Caki2 (cell line): ENCODE data around the gene SLC4A2. TPM values are rescaled to one million over a fixed set of nuclear protein-coding genes. Genes with fewer than 3 reads are reported as not detected.
"Not testable (repeated sequence)": the region's sequence is repeated elsewhere in the genome, so short reads cannot be mapped to it uniquely, and the experiment has no call there.

Experiments
- DNase-seq: peaks from one replicate; pipeline ENCODE4 v3.0.0-alpha.2; 2015; ENCODE audit warnings: low read depth
- in situ Hi-C: cut with HindIII; loops from 2 replicates; pipeline ENCODE4 v1.10.0; 2016; ENCODE audit warnings: low sequenced_read_pairs, low pct_unique_long_range_greater_than_20kb, mixed read lengths
- total RNA-seq: library from RNA; depleted of rRNA; stranded (reverse); fragments of >200 nt; shearing (Covaris generic); gene quantifications from 2 replicates; pipeline ENCODE4 v1.2.3, GENCODE V29; 2014; ENCODE audit warnings: low replicate concordance

SLC4A2 gene
- total RNA-seq, 1 experiment from 2014 or later: 237 TPM

DNA sequence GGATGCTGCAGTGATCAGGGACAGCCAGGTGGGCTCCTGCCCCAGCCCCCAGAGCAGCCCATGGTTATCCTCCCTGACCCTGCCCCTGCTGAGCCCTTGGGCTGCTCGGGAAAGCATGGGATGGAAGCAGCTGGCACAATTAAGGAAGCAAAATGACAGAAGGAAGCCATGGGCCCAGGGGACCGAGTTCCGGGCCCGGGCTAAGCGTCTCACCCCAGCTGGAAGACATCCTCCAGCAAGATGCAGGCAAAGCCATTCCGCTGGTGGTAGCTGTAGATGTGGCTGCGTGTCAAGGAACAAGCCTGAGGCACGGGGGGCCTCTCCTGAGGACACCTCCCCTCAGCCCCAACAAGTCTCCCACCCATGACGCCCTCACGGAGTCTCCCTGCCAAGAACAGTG, 36.2 kb upstream of the SLC4A2 start:
- no peak for DNase-seq
- in situ Hi-C loops: no loop called here

DNA sequence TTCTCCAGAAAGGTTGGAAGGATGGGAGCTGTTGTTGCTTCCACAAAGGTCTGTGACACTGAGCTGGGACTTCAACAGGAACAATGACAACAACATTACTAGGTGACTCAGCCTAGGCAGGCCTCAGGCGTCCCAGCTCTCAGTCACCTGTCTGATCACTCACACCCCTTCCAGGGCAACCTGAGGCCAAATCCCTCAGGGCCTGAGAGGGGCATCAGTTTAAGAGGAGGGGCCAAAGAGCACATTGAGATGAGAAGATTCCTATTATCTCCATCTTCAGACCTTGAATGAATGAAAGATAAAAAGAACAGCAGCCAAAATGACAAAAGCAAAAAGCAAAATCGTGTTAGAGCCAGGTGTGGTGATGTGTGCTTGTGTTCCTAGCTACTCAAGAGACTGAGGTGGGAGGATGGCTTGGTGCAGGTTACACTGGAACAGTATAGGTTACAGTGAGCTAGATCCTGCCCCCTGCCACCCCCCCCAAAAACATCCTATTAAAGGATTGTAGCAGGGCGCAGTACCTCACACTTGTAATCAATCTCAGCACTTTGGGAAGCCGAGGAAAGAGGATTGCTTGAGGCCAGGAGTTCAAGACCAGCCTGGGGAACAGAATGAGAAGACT, 34.8 kb upstream of the SLC4A2 start, which contains the start of gene ATG9B:
TSS of gene ATG9B (minus strand) at position 60 of the 622 bp plus-strand sequence. CDS start 71 bp downstream, outside the sequence.
- in situ Hi-C loops: no loop called here
- peak; percentile 62 for DNase-seq

DNA sequence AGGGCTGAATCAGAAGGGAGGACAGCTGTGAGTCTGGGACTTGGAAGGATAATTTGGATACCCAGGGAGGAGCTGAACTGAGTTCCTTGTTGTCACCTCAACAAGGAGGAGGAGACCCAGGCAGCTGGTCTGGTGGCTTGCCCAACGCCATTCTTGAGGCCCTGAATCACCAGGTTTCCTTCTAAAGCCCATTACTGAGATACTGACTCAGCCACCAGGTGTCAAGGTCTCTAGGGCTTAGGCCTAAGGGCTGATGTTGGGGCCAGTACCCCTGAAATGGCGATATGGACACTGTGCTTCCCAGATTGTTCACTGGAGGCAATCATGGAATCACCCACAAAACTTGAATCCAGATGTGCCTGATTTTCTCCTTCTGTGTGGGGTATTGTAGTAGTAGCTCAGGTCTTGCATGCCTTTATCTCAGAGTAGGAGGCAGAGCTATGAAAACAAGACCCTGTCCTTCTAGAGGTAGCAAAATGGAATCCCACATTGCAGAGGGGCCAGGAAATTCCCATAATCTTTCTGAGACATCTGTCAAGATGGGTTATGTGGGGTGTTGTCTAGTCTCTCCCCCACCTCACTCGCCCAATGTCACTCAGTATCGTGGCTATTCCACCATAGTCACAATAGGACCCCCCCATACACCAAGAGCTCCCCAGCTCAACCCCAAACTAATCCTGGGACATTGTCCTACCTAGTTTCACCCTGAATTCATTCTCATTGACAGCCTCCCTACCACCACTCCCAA, 33.3 kb upstream of the SLC4A2 start:
- in situ Hi-C loops: no loop called here
- no peak for DNase-seq

DNA sequence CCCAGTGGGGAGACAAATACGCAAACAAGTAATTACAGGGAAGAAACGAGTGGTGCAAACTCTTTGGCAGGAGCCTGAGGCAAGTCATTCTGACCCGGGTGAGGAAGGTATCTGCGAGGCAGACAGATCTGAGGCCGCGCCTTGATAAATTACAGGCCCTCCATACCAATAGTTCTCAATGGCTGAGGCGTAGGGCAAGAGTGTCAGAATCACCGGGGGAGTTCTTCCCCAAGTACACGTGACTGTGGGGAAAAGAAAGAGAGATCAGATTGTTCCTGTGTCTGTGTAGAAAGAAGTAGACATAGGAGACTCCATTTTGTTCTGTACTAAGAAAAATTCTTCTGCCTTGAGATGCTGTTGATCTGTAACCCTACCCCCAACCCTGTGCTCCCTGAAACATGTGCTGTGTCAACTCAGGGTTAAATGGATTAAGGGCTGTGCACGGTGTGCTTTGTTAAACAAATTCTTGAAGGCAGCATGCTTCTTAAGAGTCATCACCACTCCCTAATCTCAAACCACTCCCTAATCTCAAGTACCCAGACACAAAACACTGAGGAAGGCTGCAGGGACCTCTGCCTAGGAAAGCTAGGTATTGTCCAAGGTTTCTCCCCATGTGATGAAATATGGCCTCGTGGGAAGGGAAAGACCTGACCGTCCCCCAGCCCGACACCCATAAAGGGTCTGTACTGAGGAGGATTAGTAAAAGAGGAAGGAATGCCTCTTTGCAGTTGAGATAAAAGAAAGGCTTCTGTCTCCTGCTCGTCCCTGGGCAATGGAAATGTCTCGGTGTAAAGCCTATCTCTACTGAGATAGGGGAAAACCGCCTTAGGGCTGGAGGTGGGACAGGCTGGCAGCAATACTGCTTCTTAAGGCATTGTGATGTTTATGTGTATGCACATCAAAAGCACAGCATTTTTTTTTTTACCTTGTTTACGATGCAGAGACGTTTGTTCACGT, 32.3 kb upstream of the SLC4A2 start:
- DNase-seq, in situ Hi-C loops: not testable (repeated sequence)

DNA sequence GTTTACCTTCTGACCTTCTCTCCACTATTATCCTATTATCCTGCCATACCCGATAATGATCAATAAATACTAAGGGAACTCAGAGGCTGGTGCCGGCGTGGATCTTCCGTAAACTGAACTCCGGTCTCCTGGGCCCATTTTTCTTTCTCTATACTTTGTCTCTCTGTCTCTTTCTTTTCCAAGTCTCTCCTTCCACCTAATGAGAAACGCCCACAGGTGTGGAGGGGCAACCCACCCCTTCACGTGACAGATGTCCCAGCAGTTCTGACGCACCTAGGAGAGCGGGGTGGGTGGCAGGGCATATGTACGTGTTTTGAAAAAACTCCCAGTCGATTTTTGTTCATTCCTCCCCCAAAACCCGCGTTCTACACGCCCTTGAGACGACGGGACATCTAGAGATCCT, 31.7 kb upstream of the SLC4A2 start:
- DNase-seq, in situ Hi-C loops: not testable (repeated sequence)

DNA sequence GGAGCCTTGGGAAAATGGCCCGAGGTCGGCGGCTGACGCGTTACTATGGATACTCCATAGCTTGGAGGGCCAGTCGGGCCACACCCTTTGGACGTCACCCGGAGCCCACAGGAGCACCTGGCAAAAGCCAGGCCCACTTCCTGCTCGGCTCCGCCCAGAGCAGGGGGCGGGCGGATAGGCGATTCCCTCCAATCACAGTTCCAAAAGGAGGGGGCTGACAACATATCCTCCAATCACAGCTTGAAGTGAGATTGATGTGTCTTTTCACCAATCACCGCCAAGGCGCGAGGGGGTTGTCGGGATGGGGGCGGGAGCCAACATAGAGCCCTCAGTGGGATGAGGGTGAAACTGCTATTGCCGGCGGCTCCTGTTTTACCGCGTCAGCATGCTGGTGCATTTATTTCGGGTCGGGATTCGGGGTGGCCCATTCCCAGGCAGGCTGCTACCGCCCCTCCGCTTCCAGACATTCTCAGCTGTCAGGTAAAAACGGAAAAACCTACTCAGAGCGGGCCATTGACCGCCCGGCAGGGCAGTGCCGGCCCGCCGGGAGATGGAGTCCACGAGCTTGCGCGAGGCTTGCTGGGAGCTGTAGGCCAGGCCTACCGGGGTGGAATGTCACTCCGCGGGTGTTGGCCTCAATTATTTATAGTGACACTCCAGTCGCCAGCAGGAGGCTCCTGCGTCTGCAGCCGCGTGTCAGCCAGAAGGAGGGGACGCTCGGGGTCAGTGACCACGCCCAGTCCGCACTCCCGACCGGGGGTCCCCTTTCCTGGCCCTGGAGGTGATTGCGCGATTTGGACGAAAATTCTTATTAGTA, 31.1 kb upstream of the SLC4A2 start, which contains the start of gene ABCB8:
TSS of gene ABCB8 (plus strand) at position 320 of the 817 bp plus-strand sequence. CDS start at position 386, 66 bp downstream.
- in situ Hi-C loops: no loop called here
- DNase-seq: peak; percentile 100

DNA sequence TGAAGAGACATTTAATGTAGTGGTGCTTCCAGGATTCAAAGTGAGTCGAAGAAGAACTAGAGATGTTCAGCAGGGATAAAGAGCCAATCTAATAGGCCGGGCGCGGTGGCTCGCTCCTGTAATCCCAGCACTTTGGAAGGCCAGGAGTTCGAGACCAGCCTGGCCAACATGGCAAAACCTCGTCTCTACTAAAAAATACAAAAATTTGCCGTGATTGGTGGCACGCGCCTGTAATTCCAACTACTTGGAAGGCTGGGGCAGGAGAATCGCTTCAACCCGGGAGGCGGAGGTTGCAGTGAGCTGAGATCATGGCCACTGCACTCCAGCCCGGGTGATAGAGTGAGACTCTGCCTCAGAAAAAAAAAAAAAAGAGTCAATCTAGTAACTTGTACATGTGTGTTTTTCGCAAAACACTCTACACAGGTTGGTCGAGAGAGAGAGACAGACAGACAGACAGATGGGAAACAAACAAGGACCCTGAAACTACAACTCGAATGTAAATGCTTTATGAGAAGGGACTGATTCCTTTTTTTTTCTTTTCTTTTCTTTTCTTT, 30.4 kb upstream of the SLC4A2 start:
- in situ Hi-C loops: no loop called here
- DNase-seq: no peak

DNA sequence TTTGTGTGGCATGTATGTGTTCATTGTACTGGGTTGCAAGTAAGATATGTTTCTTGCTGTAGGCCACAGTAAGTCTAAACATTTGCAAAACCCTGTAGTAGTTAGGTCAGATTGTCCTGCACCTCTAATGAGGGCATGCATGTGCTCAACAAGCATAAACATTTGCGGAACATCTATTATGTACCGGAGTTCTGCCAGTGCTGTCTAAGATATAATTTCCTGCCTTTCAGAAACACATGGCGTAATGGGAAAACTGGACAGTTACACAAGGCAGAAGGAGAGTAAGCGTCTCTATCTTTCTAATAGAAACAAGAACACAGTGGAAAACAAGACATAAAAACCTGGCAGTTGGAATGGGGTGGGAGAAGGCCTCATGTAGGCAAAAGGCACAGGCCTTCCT, 28.4 kb upstream of the SLC4A2 start:
- DNase-seq: no peak
- in situ Hi-C loops: no loop called here

DNA sequence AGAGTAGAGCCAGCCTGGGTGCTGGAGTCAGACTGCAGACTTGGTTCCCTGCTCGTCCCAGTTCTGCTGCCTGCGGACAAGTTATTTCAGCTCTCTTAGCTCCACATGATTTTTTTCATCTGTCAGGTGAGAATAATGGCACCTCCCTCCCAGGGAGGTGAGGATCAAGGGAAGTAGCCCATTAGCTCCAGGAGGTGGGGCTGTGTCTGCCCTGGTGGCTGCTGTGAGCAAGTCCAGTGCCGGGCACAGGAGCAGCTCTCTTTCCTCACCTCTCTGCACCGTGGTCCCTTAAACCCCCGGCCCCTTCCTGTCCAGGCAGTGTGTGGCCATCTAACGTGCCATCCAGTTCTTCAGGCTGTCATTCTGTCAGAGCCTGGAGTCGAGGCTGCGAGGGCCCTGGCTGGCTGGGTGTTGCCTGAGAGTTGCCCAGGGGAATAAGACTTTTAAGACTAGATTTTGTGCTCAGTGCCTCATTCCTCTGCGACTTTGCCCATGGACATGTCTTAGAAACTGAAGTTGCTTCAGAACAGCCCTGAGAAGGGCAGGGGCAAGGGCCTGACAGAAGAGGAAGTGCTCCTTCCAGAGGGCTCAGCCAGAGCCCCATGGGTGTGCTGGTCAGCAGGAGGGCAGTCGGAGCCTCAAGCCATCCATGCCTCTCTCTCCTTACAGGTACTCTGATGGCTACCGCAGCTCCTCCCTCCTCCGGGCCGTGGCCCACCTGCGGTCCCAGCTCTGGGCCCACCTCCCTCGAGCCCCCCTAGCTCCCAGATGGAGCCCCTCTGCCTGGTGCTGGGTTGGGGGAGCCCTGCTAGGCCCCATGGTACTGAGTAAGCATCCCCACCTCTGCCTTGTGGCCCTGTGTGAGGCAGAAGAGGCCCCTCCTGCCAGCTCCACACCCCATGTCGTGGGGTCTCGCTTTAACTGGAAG, 26.2 kb upstream of the SLC4A2 start:
- in situ Hi-C loops: no loop called here
- DNase-seq: peak; percentile 20

DNA sequence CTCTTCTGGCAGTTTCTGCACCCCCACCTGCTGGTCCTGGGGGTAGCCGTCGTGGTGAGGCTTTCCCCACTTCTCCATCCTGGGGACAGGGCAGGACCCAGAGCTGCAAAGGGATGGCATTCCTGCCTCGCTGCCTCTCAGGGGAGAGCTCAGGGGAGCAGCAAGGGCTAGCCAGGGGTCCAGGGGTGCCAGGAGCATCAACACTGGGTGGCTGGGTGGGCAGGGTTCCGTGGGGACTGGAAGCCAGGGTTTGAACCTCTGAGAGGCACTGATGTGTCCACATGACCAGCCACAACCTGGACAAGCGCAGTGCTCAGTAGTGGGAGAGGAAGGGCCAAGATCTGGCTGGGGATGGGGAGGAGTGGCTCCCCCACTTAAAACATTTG, 25.5 kb upstream of the SLC4A2 start:
- in situ Hi-C loops: no loop called here
- no peak for DNase-seq

DNA sequence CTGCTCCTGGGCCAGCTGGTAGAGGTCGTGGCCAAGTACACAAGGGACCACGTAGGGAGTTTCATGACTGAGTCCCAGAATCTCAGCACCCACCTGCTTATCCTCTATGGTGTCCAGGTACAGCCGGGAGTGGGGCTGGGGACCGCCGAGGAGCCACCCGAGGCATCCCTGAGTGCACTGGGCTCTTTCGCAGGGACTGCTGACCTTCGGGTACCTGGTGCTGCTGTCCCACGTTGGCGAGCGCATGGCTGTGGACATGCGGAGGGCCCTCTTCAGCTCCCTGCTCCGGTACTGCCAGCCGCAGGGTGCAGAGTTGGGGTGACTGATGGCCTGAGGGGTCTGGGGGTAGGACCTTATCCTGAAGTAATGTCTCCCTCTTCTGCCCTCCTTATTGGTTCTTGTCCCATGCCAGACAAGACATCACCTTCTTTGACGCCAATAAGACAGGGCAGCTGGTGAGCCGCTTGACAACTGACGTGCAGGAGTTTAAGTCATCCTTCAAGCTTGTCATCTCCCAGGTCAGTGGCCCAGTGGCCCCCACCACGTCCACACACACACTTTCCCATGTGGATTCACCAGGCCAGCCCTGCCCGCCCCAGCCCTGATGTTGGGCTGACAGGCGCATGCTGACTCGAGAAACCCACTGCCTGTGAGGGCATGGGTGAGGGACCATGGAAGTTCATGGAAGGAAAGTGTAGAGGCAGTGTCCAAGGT, 24.9 kb upstream of the SLC4A2 start:
- in situ Hi-C loops: no loop called here
- no peak for DNase-seq

DNA sequence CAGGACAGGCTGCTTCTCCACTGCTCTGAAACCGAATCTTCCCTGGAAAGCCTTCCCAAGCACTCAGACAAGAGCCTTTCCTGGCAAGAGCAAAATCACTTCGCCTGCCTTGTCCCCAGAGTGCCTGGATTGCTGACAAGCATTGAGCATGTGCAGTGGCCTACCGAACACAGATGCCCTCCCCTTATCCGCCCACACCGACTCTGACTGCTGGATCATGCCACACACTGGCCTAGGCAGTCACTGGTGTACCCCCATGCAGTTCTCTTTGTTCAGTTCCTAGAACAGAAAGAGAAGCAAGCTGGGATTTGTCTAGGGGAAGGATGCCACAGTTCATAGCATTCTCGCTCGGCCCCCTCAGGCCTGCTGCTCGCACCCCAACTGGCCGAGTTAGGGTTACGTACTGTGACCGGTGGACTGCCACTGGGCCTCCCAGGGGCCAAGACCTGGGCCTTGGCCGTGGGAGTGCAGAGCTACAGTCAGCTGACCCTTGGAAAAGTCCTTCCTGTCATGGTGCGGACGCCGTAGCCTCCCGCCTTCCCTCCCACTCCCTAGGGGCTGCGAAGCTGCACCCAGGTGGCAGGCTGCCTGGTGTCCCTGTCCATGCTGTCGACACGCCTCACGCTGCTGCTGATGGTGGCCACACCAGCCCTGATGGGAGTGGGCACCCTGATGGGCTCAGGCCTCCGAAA, 24.2 kb upstream of the SLC4A2 start:
- in situ Hi-C loops: no loop called here

DNA sequence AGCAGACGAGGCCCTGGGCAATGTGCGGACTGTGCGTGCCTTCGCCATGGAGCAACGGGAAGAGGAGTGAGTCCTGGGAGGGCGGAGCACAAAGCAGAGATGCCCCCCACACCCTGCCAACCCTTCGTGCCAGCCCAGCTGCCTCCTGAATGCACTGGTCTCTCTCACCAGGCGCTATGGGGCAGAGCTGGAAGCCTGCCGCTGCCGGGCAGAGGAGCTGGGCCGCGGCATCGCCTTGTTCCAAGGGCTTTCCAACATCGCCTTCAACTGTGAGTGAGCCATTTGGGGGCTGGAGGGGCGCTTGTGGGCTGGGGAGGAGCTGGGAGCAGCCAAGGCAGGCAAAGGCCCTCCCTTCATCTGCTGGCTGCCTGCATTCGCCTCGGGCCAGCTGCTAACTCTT, 23.5 kb upstream of the SLC4A2 start:
- DNase-seq: no peak
- in situ Hi-C loops: no loop called here

More for the DNA sequence above, 24.2 kb upstream of the SLC4A2 start:
- DNase-seq: no peak

DNA sequence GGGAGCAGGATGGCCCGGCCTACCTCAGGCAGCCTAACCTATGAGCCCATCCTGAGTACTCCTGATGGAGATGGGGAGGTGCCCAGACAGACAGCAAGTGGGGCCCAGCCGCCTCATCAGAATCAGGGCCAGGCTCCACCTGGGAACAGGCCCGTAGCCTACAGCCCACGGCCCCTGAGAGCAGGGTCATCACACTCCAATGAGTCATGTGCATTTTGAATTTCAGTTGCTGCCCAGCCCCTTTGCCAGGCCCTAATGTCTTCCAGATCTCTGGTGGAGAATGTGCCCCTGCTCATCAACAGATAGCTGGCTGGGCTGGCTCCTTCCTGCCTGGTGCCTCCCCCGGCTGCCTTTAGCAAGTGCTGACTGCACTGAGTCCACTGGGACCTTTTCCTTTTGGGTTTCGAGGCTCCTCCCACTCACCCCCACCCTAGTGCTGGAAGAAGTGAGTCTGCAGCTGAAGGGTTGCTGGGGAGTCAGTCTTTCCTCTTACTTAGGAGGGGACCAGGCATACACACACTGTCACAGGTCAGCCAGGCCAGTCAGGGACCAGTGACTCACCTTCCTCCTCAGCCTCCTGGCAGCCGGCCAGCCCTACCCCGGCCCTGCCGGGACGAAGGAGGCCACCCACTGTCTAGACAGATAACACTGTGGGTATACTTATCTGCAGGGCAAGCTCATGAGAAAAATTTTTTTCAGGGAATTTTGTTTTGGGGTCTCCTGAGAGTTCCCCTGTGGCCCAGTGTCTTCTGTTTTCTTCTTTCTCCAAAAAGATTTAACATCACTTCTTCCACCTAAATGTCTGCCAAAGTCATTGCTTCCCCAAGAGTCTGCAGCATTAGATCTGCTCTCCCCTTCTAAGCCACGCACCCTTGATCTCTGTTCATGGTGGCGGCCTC, 20.2 kb upstream of the SLC4A2 start:
- peak; percentile 95 for DNase-seq
- in situ Hi-C loops: no loop called here
